GM13976 (cell line): Measurements from ENCODE around the gene RCSD1.

ENCODE experiments used
- DNase-seq: peaks from one replicate; pipeline ENCODE4 v3.0.0; 2012; ENCODE audit warnings: low spot score
- CTCF ChIP-seq: IDR thresholded peaks from 2 replicates; pipeline ENCODE4 v1.5.1; 2012; ENCODE audit warnings: borderline replicate concordance, mild to moderate bottlenecking; ENCODE audit not compliant: insufficient read depth; ENCODE audit errors: extremely low read depth, missing control alignments, control extremely low read depth
- in situ Hi-C: fragments of 300-500 bp; cut with MboI; formaldehyde crosslinking; loops from one replicate; pipeline ENCODE4 v1.12.0; 2022; ENCODE audit warnings: low sequenced_read_pairs, mixed read lengths, inconsistent platforms; ENCODE audit not compliant: unreplicated experiment

Gene RCSD1, protein sequence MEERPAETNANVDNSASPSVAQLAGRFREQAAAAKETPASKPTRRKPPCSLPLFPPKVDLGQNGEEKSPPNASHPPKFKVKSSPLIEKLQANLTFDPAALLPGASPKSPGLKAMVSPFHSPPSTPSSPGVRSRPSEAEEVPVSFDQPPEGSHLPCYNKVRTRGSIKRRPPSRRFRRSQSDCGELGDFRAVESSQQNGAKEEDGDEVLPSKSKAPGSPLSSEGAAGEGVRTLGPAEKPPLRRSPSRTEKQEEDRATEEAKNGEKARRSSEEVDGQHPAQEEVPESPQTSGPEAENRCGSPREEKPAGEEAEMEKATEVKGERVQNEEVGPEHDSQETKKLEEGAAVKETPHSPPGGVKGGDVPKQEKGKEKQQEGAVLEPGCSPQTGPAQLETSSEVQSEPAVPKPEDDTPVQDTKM

DNA sequence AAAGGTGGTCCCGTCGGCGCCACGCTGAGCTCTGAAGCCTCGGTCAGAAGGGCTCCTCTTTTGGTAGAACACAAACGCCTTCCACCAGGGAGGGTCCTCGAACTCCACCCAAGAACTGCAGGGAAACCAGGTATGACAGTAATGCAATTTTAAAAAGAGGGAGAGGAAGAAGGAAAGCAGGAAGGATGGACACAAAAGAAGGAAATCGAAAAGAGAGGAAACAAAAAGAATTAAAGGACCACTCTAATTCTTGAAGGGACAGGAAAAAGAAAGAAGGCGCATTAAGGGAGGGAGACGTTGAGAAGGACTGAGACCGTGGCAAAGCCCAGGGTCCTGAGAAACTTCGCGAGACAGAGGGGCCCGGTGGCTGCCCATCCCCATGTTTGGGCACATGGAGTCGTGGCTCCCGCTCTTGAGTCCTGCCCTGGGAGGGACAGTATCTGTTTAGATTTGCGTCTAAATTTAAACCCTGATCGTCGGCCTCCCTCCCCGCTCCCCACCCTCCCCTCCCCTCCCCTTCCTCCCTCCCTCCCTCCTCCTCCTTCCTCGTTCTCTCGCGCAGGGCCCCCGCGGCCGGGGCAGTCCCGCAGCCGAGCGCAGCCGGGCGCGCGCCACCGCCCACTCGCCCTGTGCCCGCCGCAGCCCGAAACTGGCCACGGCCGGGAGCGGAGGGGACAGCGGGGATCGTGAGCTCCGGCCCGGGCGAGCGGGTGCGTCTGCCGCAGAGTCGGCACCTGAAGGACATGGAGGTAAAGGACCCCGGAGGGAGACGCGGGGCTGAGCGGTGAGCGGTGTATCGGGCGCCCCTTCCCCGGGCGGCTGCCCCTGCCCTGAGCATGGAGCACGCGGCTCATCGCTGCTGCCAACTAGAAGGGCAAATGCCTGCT is at the start of gene RCSD1:
RCSD1 (plus strand) TSS at position 552 of the 887 bp plus-strand sequence; CDS start at position 744, 192 bp downstream.
- no peak for TF ChIP-seq CTCF
- peak; percentile 85 for DNase-seq
- in situ Hi-C loops = no loop called here

GRCh38 chr1:167582064-167582463 is 48.0 kb upstream of the RCSD1 start:
- no peak for DNase-seq
- TF ChIP-seq CTCF = no peak
- in situ Hi-C loops = no loop called here

- no peak for DNase-seq
- no peak for TF ChIP-seq CTCF
- in situ Hi-C loops = no loop called here
These were observed 47.3 kb upstream of the RCSD1 start for GRCh38 chr1:167582722-167583121.

GRCh38 chr1:167584581-167584980 is 45.5 kb upstream of the RCSD1 start:
- no peak for TF ChIP-seq CTCF
- no peak for DNase-seq
- in situ Hi-C loops = no loop called here

- DNase-seq = no peak
- TF ChIP-seq CTCF = no peak
- in situ Hi-C loops = no loop called here
These were observed 42.7 kb upstream of the RCSD1 start for GRCh38 chr1:167587342-167587741.

GRCh38 chr1:167587872-167588271 is 42.2 kb upstream of the RCSD1 start:
- in situ Hi-C loops = no loop called here
- no peak for DNase-seq
- no peak for TF ChIP-seq CTCF
